Fibroblast of skin of right biceps (primary cell): ENCODE data around the gene PADI1.

Experiments used
- DNase-seq: peaks from one replicate; pipeline ENCODE4 v3.0.0-alpha.2; 2013

The PADI1 gene

DNA sequence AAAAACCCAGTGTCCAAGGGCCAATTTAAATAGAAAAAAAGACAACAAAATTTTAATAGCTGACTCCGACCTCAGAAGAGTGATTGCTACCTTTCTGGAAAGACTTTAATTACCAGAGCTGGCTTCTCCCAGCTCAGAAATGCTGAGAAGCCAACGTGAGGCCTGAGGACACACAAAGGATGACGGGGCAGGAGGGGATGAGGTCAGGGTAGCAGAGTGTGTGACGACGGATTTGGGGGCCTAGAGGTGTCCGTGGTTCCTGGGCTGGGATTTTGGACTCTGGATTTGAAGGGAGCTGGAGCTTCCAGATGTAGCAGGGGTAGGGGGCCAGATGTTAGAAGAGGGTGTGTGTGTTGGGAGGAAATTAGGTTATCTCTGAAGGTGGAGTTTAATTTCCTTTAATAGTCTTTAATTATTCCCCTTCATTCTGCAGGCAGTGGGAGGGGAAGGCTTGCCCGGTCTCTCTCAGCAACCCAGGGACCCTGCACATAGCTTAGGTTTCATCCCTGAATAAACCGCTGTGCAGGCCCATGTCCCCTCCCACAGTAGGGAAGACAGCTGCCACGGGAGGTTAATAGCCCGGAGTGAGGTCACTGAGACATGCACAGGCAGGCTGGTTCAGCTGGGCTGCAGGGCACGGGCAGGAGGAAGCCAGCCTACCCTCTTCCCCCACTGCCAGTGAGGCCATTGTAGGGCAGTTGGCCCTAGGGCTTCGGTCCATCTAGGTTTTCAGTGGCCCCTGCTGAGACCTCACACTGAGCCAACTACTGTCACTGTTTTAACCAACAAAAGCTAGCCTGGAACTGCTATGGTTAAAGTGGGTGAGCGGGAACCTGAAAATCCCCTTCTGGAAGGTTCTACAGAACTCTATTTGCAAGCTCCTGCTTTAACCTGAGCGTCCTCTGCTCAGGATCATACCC lies 40.2 kb downstream of the PADI1 start:
- no peak for DNase-seq

DNA sequence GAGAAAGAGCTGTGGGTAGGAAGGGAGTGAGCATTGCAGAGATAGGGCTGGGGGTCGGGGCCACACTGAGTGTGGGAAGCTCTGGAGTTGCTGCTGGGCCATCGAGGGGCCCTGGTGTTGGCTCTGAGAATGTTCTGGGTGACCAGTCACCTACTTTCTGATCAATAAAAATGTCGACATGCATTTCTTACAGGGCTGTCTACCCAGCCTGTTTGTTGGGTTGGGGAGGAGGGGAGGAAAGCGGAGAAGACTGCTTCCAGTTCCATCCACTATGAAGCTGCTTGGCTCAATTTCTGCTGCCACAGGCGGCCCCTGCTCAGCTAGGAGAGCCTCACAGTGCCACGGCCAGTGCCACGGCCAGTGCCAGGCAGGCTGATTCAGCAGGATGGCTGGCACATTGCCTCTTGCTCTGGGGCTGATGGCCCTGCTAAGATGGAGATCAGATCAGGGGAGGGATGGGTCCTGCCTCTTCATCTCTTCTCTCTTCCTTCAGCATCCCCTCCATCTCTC lies 40.9 kb downstream of the PADI1 start:
- no peak for DNase-seq

DNA sequence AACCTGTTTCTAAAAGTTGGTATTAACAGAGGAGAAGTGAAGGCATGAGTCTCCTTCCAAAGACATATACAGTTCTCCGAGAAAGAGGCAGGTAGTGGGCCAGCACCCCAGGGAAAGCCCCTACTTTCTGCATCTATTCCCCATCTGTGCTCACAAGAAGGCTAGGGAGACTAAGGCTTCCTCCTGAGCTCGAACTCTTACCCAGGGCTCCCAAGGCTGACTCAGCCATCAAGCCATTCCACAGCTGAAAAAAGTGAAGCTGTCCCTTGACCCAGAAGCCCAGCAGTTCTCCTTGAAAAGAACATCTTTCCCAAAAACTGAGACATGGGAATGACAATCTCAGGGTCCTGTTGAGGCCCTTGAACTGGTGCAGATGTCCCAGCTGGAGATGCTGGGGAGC lies 42.0 kb downstream of the PADI1 start:
- no peak for DNase-seq

GRCh38 chr1:17248781-17249180 lies 43.9 kb downstream of the PADI1 start, which contains the start of gene PADI3:
TSS of gene PADI3 (plus strand) at chr1:17249098. CDS start at chr1:17249138, 40 bp downstream.
- no peak for DNase-seq

- no peak for DNase-seq
Observed at GRCh38 chr1:17250601-17251000, 45.7 kb downstream of the PADI1 start.

DNA sequence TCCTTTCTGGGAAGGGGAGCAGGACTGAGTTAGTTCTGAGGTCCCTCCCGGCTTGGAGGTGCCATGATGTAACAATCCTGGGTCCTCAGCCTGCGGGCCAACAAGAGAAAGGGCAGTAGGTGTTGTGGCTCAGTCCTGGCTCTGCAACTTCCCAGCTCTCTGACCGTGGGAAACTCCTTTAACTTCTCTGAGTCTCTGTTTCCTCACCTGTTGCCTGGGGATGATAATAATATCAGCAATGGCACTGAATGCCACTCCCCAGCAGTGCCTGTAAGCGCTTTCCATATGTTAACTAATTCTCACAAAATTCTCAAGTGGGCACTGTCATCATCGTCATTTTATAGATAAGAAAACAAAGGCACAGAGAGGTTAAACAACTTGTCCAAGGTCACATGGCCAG lies 46.3 kb downstream of the PADI1 start:
- DNase-seq = no peak

DNA sequence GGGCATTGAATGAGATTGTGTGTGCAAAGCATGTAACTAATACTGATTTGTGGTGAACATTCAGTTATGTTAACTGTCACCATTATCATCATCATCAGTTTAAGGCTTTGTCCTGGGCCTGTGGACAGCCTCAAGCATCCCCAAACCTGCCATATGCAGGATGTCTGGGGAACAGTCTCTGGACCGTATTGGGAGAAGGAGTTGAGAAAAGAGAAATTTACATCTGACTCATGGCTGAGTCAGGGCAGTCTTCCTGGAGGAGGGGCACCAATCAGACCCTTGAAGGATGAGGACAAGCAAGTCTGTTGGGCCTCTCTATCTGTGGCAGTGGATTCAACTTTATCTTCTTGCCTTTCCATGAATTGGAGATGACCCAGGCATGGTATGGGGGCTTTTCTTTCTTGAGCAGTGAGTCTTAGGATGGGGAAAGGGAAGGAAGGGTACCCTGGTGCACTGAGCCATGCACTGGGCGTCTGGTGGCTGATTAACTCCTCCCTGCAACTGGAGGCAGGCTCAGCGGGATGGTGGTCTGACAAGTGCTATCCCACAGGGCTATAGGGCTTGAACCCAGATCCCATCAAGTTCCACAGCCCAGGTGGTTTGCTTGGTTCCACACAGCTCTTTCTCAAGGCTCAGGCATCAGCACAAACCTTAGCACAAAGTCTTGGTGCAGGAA lies 46.9 kb downstream of the PADI1 start:
- peak; percentile 70 for DNase-seq

- no peak for DNase-seq
Observed at GRCh38 chr1:17255336-17255735, 50.4 kb downstream of the PADI1 start.

DNA sequence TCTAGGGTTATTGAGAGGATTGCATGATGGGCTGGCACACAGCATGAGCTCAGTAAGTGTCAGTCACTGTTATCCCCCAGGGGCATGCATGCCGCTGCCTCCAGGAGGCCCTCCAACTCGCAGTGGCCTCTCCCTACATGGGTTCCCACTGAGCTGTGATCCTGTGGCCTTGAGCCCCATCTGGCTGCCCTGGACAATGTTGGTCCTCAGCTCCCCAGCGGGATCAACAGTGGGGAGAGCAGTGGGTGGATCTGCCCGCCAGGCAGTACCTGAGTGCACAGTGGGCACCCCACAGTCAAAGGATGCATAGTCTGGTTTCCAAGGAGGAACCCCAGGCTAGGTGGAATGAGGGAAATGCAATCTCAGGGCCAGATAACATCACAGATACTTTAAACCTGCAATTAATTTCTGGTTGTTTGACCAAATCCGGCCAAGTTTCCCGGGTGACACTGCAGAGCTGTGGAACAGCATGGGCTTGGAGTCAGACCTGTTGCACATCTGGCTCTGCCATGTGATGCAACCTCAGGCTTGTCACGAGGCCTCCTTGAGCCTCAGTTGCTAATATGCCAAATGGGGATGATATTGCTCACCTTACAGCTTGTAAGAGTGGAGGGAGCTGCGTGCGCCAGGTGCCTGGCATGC lies 53.3 kb downstream of the PADI1 start:
- DNase-seq = no peak

DNA sequence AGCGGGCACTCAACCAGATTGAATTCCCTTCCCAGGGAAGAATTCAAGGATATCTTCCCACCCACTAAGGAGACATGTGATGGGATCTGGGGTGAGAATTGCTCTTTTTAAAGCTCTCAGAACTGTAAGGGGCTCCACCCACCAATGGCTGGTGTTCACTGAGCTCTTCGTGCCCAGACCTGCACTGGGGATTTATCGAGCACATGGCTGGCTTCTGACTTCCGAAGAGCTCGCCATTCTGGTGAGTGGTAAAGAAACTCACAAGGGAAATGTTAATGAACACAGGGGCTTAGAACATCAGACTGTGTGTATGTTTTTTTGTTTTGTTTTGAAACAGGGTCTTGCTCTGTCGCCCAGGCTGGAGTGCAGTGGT lies 53.8 kb downstream of the PADI1 start:
- no peak for DNase-seq

- DNase-seq = peak; percentile 57
Observed at GRCh38 chr1:17259233-17259873, 54.4 kb downstream of the PADI1 start.

DNA sequence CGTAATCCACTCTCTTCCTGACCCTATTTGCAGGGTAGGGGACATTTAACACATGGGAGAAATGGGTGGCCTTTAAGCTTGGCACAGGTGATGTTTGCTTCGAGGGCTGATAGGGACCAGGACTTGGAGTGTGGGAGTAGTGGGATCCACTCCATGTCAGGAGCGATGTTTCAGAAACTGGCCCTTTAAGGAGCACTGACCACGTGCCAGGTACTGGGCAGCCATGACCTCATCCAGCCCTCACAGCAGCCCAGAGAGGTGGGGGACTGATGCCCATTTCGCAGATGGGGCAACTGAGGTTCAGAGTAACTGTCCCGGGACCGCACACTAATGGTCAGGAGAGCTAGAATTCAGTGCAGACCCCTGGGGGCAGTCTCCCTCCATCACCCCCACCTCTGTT lies 55.3 kb downstream of the PADI1 start:
- no peak for DNase-seq

- no peak for DNase-seq
Observed at GRCh38 chr1:17260738-17261137, 55.8 kb downstream of the PADI1 start.

- no peak for DNase-seq
Observed at GRCh38 chr1:17263936-17264335, 59.0 kb downstream of the PADI1 start.

DNA sequence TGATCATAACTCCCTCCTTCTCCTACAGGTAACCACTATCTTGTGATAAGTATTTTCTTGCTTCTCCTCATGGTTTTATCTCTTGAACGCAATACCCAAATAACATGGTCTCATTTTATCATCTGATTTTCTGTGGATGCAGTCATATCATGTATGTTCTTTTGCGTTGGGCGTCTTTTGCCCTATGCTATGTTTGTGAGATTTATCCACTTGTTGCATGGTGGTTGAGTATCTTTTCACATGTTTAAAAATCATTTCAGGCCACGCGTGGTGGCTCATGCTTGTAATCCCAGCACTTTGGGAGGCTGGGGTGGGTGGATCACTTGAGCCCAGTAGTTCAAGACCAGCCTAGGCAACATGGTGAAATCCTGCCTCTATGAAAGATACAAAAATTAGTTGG lies 59.5 kb downstream of the PADI1 start:
- DNase-seq = no peak

DNA sequence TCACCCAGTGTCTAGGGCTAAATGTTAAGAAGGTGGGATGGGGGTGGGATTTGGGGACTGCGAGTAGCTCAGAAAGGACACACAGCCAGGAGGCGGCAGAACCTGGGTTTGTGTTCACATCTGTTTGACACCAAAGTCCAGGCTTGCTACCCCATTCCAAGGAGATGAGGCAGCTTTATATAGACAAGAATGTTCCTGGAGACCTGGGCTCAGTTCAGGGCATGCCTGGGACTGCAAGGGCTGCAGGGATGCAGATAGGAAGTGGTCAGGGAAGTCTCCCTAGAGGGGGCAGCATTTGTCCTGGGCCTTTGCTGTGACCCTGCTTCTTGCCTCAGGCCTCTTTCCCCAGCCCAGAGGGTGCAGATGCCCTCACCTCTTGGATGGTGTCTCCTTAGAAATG lies 60.2 kb downstream of the PADI1 start:
- no peak for DNase-seq

DNA sequence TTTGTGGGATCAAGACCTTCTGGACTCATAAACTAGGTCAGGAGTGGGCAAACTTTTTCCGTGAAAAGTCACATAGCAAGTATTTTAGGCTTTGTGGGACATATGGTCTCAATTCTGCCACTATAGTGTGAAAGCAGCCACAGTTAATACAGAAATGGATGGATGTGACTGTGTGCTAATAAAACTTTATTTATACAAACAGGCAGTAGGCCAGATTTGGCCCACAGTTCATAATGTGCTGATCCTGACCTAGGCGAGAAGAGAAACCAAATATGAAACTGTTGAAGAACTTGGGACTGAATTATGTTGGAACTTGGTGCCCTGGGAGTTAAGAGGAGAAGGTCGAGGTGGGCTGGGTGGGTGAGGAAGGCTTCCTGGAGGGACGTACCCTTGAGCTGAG lies 61.0 kb downstream of the PADI1 start:
- DNase-seq = no peak

- no peak for DNase-seq
Observed at GRCh38 chr1:17270891-17271765, 66.2 kb downstream of the PADI1 start.

GRCh38 chr1:17272066-17272465 lies 67.1 kb downstream of the PADI1 start:
- DNase-seq = no peak

DNA sequence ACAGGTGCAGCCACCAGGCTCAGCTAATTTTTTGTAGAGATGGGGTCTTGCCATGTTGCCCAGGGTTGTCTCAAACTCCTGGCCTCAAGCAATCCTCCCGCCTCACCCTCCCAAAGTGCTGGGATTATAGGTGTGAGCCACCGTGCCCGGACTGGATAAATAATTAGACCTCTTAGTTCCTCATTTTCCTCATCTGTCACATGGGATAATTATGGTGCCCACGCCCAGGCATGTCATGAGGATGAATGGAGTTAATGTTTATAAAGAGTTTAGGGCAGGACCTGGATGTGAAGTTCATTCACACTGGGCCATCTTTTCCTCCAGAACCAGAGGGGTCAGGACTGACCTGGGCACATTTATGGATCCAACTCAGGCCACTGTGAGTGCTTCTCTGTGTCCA lies 67.7 kb downstream of the PADI1 start:
- DNase-seq = no peak

- DNase-seq = no peak
Observed at GRCh38 chr1:17273096-17273495, 68.2 kb downstream of the PADI1 start.
